OCI-LY1 (cell line): ENCODE measurements around the gene SULT2B1.

Experiments used
- H2AFZ ChIP-seq: fragments of 200-600 bp; sonication (generic), shearing (Covaris generic); 2 replicates; pipeline ENCODE4 v1.6.0; 2014; ENCODE audit warnings: antibody characterized with exemption, mild to moderate bottlenecking, low read length
- H3F3A ChIP-seq: fragments of 200-600 bp; sonication (generic), shearing (Covaris generic); 2 replicates; pipeline ENCODE4 v1.6.0; 2014; ENCODE audit warnings: mild to moderate bottlenecking, antibody characterized with exemption, low read length, moderate library complexity; ENCODE audit not compliant: insufficient read depth
- H3K27ac ChIP-seq: fragments of 200-600 bp; sonication (generic); 2 replicates; pipeline ENCODE4 v1.5.1; 2014; ENCODE audit warnings: low read length, mixed run types, mild to moderate bottlenecking, low read depth; ENCODE audit not compliant: poor library complexity, severe bottlenecking
- H3K27me3 ChIP-seq: fragments of 200-600 bp; sonication (generic); 2 replicates; pipeline ENCODE4 v1.6.0; 2014; ENCODE audit warnings: antibody characterized with exemption, mild to moderate bottlenecking, low read length, moderate library complexity; ENCODE audit not compliant: insufficient read depth
- H3K36me3 ChIP-seq: fragments of 200-600 bp; sonication (generic); 2 replicates; pipeline ENCODE4 v1.6.1; 2014; ENCODE audit warnings: mild to moderate bottlenecking, antibody characterized with exemption, low read length, moderate library complexity, mixed read lengths; ENCODE audit not compliant: insufficient read depth
- H3K4me1 ChIP-seq: fragments of 200-600 bp; sonication (generic); 2 replicates; pipeline ENCODE4 v1.5.1; 2014; ENCODE audit warnings: mild to moderate bottlenecking, low read length, moderate library complexity; ENCODE audit not compliant: insufficient read depth, severe bottlenecking
- H3K4me2 ChIP-seq: fragments of 200-600 bp; sonication (generic), shearing (Covaris generic); 2 replicates; pipeline ENCODE4 v1.6.1; 2014; ENCODE audit warnings: low read length
- H3K4me3 ChIP-seq: fragments of 200-600 bp; sonication (generic); 2 replicates; pipeline ENCODE4 v1.5.1; 2014; ENCODE audit warnings: low read length, low read depth, mild to moderate bottlenecking, mixed read lengths; ENCODE audit not compliant: poor library complexity, severe bottlenecking
- H3K79me2 ChIP-seq: fragments of 200-600 bp; shearing (Covaris generic); 2 replicates; pipeline ENCODE4 v1.6.1; 2016; ENCODE audit warnings: mixed run types, low read length, mixed read lengths; ENCODE audit not compliant: insufficient read depth
- H3K9ac ChIP-seq: fragments of 200-600 bp; sonication (generic), shearing (Covaris generic); 2 replicates; pipeline ENCODE4 v1.6.1; 2014; ENCODE audit warnings: mild to moderate bottlenecking, low read length, mixed read lengths
- H3K9me2 ChIP-seq: fragments of 200-600 bp; sonication (generic), shearing (Covaris generic); 2 replicates; pipeline ENCODE4 v1.6.1; 2014; ENCODE audit warnings: low read depth, mild to moderate bottlenecking, low read length, mixed read lengths
- H3K9me3 ChIP-seq: fragments of 200-600 bp; shearing (Covaris generic); 2 replicates; pipeline ENCODE4 v1.6.1; 2014; ENCODE audit warnings: low read length, mixed read lengths
- H4K20me1 ChIP-seq: fragments of 200-600 bp; sonication (generic), shearing (Covaris generic); 2 replicates; pipeline ENCODE4 v1.6.0; 2016; ENCODE audit warnings: mild to moderate bottlenecking, low read length; ENCODE audit not compliant: insufficient read depth
- EZH2 ChIP-seq: fragments of 200-600 bp; sonication (generic), shearing (Covaris generic); IDR thresholded peaks from 2 replicates; pipeline ENCODE4 v1.8.0; 2017; ENCODE audit warnings: borderline replicate concordance, mixed run types, mild to moderate bottlenecking, antibody characterized with exemption, low read length, moderate library complexity, mixed read lengths
- TF ChIP-seq, protein P1 (sequence below): fragments of 200-600 bp; sonication (generic), shearing (Covaris generic); IDR thresholded peaks from 2 replicates; pipeline ENCODE4 v1.5.1; 2017; ENCODE audit warnings: mild to moderate bottlenecking, antibody characterized with exemption, low read length, moderate library complexity, mixed read lengths

The SULT2B1 gene

DNA sequence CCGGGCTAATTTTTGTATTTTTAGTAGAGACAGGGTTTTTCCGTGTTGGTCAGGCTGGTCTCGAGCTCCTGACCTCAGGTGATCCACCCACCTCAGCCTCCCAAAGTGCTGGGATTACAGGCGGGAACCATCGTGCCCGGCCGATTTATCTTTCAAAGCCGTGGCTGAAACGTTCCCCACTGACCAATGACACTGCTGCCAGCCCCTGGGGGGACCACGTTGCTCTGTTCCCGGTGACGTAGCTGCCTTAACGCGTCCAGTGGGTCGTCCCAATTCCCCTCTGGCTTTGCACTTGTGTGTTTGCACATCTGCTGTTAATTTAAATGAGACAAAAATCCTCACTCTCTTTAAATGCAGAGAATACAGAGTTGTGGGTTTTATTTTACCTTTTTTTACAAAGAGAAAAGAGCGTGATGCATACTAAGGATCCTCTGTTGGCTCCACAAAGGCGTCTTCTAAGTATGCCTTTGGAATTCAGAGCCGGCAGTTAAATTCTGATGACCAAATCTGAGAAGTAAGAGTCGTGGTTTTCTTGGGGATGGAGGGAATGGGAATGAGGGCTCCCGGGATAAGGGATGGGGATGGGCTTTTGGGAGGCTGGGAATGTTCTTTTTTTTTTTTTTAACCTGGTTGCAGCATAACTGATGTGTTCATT is 21.8 kb upstream of the SULT2B1 start:
- no peaks in the 10 kb centered on the region for H3F3A ChIP-seq
- H2AFZ ChIP-seq = no peak overlapping the region
- no peaks in the 10 kb centered on the region for H3K4me1 ChIP-seq
- no peak overlapping the region for H3K9ac ChIP-seq
- no peak overlapping the region for H3K4me3 ChIP-seq
- no peaks in the 10 kb centered on the region for H3K36me3 ChIP-seq
- no peaks in the 10 kb centered on the region for H4K20me1 ChIP-seq
- H3K9me2 ChIP-seq = no peaks in the 10 kb centered on the region
- TF ChIP-seq, protein P1, sequence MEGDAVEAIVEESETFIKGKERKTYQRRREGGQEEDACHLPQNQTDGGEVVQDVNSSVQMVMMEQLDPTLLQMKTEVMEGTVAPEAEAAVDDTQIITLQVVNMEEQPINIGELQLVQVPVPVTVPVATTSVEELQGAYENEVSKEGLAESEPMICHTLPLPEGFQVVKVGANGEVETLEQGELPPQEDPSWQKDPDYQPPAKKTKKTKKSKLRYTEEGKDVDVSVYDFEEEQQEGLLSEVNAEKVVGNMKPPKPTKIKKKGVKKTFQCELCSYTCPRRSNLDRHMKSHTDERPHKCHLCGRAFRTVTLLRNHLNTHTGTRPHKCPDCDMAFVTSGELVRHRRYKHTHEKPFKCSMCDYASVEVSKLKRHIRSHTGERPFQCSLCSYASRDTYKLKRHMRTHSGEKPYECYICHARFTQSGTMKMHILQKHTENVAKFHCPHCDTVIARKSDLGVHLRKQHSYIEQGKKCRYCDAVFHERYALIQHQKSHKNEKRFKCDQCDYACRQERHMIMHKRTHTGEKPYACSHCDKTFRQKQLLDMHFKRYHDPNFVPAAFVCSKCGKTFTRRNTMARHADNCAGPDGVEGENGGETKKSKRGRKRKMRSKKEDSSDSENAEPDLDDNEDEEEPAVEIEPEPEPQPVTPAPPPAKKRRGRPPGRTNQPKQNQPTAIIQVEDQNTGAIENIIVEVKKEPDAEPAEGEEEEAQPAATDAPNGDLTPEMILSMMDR = no peak
- no peak for TF ChIP-seq EZH2
- peaks cover 4% of the 10 kb centered on the region for H3K9me3 ChIP-seq
- H3K27me3 ChIP-seq = peaks cover 3% of the 10 kb centered on the region; the same call in 1 of the 2 replicates
- no peaks in the 10 kb centered on the region for H3K79me2 ChIP-seq
- H3K4me2 ChIP-seq = no peak overlapping the region
- no peak overlapping the region for H3K27ac ChIP-seq

DNA sequence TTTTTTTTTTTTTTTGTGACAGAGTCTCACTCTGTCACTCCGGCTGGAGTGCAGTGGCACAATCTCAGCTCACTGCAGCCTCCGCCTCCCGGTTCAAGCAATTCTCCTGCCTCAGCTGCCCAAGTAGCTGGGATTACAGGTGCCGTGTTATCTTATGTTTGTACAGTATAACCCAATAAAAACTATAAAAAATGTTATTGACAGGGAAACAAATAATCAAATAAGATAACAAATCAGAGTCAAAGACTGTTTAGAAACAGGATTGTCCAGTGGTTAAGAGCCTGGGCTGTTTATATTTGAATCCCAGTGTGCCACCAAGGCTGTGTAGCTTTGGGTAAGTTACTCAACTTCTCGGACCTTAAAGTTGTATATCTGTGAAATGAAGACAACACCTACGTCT is 21.2 kb upstream of the SULT2B1 start:
- H3K9ac ChIP-seq = no peak overlapping the region
- no peak overlapping the region for H3K4me2 ChIP-seq
- H3K9me3 ChIP-seq = peaks cover 4% of the 10 kb centered on the region
- peaks cover 3% of the 10 kb centered on the region; the same call in 1 of the 2 replicates for H3K27me3 ChIP-seq
- H3K9me2 ChIP-seq = no peaks in the 10 kb centered on the region
- H2AFZ ChIP-seq = no peak overlapping the region
- no peaks in the 10 kb centered on the region for H3K4me1 ChIP-seq
- H4K20me1 ChIP-seq = no peaks in the 10 kb centered on the region
- no peaks in the 10 kb centered on the region for H3K79me2 ChIP-seq
- no peaks in the 10 kb centered on the region for H3K36me3 ChIP-seq
- no peak overlapping the region for H3K4me3 ChIP-seq
- no peak overlapping the region for H3K27ac ChIP-seq
- no peak for TF ChIP-seq EZH2
- TF ChIP-seq, protein P1 = no peak
- H3F3A ChIP-seq = no peaks in the 10 kb centered on the region

DNA sequence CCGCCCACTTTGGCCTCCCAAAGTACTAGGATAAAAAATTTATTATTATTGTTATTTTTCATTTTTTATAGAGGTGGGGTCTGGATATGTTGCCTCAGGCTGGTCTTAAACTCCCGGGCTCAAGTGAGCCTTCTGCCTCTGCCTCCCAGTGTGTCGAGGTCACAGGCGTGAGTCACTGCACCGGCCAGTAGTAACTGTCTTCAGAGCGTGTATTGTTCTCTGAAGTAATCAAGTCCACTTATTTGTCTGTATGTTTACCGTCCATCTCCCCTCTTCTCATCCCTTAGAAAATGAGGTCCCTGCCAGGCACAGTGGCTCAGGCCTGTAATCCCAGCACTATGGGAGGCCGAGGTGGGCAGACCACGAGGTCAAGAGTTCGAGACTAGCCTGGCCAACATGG is 18.2 kb upstream of the SULT2B1 start:
- Histone ChIP-seq H4K20me1 (no peaks in the 10 kb centered on the region), H3K9me2 (no peaks in the 10 kb centered on the region), H3K27me3 (no peaks in the 10 kb centered on the region; the same call in 1 of the 2 replicates), H3K4me2 (no peak overlapping the region), H3K36me3 (no peaks in the 10 kb centered on the region), H3F3A (no peaks in the 10 kb centered on the region), H3K9ac (no peak overlapping the region), H3K4me1 (no peaks in the 10 kb centered on the region), H3K9me3 (no peaks in the 10 kb centered on the region), H3K4me3 (no peak overlapping the region), H3K79me2 (no peaks in the 10 kb centered on the region), H2AFZ (no peak overlapping the region), H3K27ac (no peak overlapping the region)
- TF ChIP-seq, protein P1 = no peak
- no peak for TF ChIP-seq EZH2
